Subcutaneous abdominal adipose tissue (tissue), 5 donors: ENCODE results near the gene KCNQ1.

ENCODE experiments used
- H3K27ac ChIP-seq: one replicate; pipeline ENCODE4 v1.7.0; 2013; ENCODE audit warnings: low read depth, mild to moderate bottlenecking, inconsistent platforms, low read length, moderate library complexity
- H3K27me3 ChIP-seq, 5 donors: one replicate each; pipeline ENCODE4 v1.7.0; 2013; ENCODE audit warnings: low read length in 5 of 5, inconsistent platforms in 1 of 5; ENCODE audit not compliant: control insufficient read depth in 5 of 5, insufficient read depth in 4 of 5
- H3K36me3 ChIP-seq, 5 donors: one replicate each; pipeline ENCODE4 v1.7.0; 2013; ENCODE audit warnings: low read length in 5 of 5; ENCODE audit not compliant: control insufficient read depth in 5 of 5, insufficient read depth in 5 of 5
- H3K4me1 ChIP-seq, 5 donors: one replicate each; pipeline ENCODE4 v1.7.0; 2013; ENCODE audit warnings: low read length in 5 of 5, mild to moderate bottlenecking in 3 of 5, moderate library complexity in 1 of 5; ENCODE audit not compliant: control insufficient read depth in 5 of 5, insufficient read depth in 5 of 5
- H3K4me3 ChIP-seq, 5 donors: one replicate each; pipeline ENCODE4 v1.7.0; 2013; ENCODE audit warnings: low read length in 5 of 5, low read depth in 1 of 5
- H3K9ac ChIP-seq, 5 donors: one replicate each; pipeline ENCODE4 v1.7.0; 2013; ENCODE audit warnings: low read length in 5 of 5, mild to moderate bottlenecking in 4 of 5, moderate library complexity in 3 of 5
- H3K9me3 ChIP-seq, 5 donors: one replicate each; pipeline ENCODE4 v1.7.0; 2013; ENCODE audit warnings: low read length in 5 of 5; ENCODE audit not compliant: control insufficient read depth in 5 of 5
- donor health status: healthy.
- donor health status: healthy.
- donor health status: healthy.
- donor health status: healthy.
- donor health status: healthy.

The KCNQ1 gene

DNA sequence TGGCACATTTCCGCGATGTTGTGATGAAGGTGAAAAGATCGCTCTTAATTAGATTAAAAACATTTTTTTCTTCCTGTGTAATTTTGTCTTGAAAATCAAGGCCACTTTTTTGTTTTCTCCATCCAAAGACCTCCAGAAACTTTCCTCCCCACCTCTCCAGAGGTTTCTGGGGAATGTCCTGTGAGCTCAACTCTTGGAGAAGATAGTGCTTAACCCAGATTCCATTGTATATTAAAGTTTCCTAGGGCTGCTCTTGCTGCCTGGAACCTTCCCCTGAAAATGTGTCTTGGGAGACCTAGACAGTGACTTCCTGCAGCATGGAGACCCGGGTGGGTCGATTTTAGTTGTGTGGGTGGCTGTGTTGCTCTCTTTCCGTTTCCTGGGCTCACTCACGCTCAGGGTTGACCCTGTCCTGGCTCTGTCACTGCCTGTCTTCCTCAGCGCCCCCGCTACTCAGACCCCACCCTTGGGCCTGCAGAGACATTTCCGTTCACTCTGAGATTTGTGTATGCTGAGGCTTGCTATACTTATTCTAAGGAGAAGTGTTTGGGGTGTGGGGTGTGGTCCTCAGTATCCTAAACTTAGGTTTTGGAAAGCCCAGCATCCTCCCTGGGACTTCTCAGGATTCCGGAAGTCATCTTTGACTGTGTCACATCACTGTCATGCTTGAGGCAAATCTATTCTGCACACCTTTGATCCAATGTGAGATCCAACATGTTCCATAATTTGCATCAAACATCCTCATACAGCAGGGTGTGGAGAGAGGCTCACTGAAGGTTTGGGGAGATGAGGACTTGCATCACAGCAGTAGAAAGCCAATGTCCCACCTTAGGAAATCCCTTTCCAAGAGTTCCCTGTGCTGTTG is 207.8 kb downstream of the KCNQ1 start:
- Histone ChIP-seq H3K4me1 (peaks cover 0 to 12% (median 8%) of the 10 kb centered on the region in 5 donors), H3K9me3 (peaks cover 20 to 80% (median 65%) of the 10 kb centered on the region in 5 donors), H3K27me3 (no peaks in the 10 kb centered on the region), H3K9ac (no peak overlapping the region), H3K4me3 (peak overlapping the region in 3 of 5 donors; percentile 40 to 49 (median 40)), H3K36me3 (no peaks in the 10 kb centered on the region), H3K27ac (no peak overlapping the region)

DNA sequence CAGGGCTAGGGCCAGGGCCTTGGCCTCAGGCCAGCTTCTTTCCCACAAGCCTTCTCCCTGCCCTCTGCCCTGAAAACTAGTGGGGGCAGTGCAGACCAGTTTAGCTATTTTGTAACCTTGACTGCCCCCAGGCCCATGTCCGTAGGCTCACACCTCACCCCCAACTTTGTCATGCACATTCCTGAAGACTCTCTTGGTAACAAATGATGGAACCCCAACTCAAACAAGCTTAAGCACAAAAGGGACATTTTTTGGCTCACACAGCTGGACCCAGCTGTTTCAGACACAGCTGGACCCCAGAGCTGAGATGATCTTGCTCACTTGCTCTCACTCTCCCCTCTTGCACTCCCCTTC is 208.4 kb downstream of the KCNQ1 start:
- H3K27ac ChIP-seq, result no peak overlapping the region
- peaks cover 22 to 82% (median 65%) of the 10 kb centered on the region in 5 donors for H3K9me3 ChIP-seq

DNA sequence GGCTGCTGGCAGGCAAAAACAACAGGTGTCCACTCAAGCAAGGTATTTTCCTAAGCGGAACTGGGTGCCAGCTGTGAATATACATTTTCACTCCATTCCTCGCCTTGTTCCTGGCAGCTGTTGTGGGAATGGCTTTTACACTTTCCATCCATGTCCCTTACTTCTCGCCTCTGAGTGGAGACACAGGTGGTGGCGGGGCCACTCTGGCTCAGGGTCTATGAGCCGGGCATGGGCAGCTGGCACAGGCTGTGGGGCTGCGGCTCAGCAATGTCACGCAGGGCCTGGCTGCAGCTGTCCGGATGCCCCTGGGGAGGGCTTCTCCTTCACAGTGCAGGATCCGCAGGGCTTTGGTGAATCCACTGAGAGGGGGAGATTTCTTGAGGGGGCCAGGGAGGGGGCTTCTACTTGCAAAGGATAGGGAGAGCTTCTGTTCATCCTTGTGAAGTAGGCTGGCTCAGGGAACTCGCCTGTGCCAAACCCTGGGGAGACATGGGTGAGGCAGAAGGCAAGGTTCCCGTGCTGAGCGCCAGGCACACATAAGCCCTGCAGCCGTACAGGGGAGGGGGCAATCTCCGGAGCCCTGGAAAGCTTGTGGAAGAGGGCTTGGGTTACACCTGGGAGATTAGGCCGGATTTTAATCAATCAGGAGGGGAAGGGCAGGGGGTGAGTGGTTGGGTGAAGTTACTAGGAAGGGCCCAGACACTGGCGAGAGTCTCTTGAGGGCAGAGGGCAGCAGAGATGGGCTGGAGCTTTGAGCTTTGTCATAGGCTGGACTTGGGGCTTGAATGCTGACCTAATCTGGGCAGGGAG is 209.3 kb downstream of the KCNQ1 start:
- Histone ChIP-seq H3K36me3 (peaks cover 0 to 2% (median 0%) of the 10 kb centered on the region in 5 donors), H3K9ac (no peak overlapping the region), H3K4me1 (peaks cover 0 to 12% (median 8%) of the 10 kb centered on the region in 5 donors), H3K9me3 (peaks cover 16 to 77% (median 69%) of the 10 kb centered on the region in 5 donors), H3K4me3 (no peak overlapping the region), H3K27ac (no peak overlapping the region), H3K27me3 (no peaks in the 10 kb centered on the region)

More for the DNA sequence above, 208.4 kb downstream of the KCNQ1 start:
- H3K27me3 ChIP-seq, result no peaks in the 10 kb centered on the region
- H3K4me3 ChIP-seq, result peak overlapping the region in 3 of 5 donors; percentile 40 to 49 (median 40)
- peaks cover 0 to 12% (median 8%) of the 10 kb centered on the region in 5 donors for H3K4me1 ChIP-seq
- no peak overlapping the region for H3K9ac ChIP-seq
- no peaks in the 10 kb centered on the region for H3K36me3 ChIP-seq

GRCh38 chr11:2655016-2655719 is 210.4 kb downstream of the KCNQ1 start:
- H3K9me3 ChIP-seq, result peaks cover 10 to 72% (median 61%) of the 10 kb centered on the region in 5 donors

GRCh38 chr11:2655834-2656622 is 211.2 kb downstream of the KCNQ1 start:
- Histone ChIP-seq H3K36me3 (peaks cover 0 to 2% (median 0%) of the 10 kb centered on the region in 5 donors), H3K9me3 (peaks cover 11 to 72% (median 61%) of the 10 kb centered on the region in 5 donors), H3K27me3 (no peaks in the 10 kb centered on the region), H3K4me1 (peaks cover 0 to 12% (median 8%) of the 10 kb centered on the region in 5 donors), H3K4me3 (peak overlapping the region in 1 of 5 donors; percentile 8), H3K9ac (no peak overlapping the region), H3K27ac (no peak overlapping the region)

More at GRCh38 chr11:2655016-2655719, 210.4 kb downstream of the KCNQ1 start:
- H3K4me3 ChIP-seq, result no peak overlapping the region
- H3K9ac ChIP-seq, result no peak overlapping the region
- peaks cover 0 to 2% (median 0%) of the 10 kb centered on the region in 5 donors for H3K36me3 ChIP-seq
- H3K27me3 ChIP-seq, result no peaks in the 10 kb centered on the region
- H3K27ac ChIP-seq, result no peak overlapping the region
- H3K4me1 ChIP-seq, result peaks cover 0 to 12% (median 8%) of the 10 kb centered on the region in 5 donors

GRCh38 chr11:2656859-2657258 is 212.1 kb downstream of the KCNQ1 start:
- H3K4me3 ChIP-seq, result peak overlapping the region in 1 of 5 donors; percentile 0
- H3K9ac ChIP-seq, result no peak overlapping the region
- H3K27ac ChIP-seq, result no peak overlapping the region
- peaks cover 0 to 2% (median under 1%) of the 10 kb centered on the region in 5 donors for H3K36me3 ChIP-seq
- peaks cover 0 to 12% (median 8%) of the 10 kb centered on the region in 5 donors for H3K4me1 ChIP-seq
- H3K9me3 ChIP-seq, result peaks cover 14 to 74% (median 60%) of the 10 kb centered on the region in 5 donors
- H3K27me3 ChIP-seq, result no peaks in the 10 kb centered on the region

DNA sequence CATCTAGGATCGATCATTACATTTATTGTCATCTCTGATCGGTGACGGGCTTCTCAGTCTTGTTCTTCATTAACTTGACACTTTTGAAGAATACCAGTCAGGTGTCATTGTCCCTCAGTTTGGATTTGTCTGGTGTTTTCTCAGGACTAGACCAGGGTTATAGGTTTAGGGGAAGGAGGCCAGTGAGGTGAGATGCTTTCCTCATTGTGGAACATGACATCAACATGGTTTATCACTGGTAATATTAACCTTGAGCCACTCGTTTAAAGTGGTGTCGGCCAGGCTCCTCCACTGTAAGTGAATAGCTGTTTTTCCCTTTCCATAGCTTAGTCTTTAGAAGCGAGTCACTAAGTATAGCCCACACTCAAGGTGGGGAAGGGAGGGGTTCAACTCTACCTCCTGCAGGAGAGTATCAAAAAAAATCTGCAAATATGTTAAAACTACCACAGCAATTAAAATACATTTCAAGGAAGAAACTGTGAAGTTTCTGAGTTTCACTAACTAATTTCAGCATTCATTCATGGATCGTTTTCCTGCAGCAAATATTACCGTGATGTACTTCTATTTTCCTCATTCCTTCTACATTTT is 213.0 kb downstream of the KCNQ1 start:
- H3K9me3 ChIP-seq, result peaks cover 14 to 70% (median 57%) of the 10 kb centered on the region in 5 donors

DNA sequence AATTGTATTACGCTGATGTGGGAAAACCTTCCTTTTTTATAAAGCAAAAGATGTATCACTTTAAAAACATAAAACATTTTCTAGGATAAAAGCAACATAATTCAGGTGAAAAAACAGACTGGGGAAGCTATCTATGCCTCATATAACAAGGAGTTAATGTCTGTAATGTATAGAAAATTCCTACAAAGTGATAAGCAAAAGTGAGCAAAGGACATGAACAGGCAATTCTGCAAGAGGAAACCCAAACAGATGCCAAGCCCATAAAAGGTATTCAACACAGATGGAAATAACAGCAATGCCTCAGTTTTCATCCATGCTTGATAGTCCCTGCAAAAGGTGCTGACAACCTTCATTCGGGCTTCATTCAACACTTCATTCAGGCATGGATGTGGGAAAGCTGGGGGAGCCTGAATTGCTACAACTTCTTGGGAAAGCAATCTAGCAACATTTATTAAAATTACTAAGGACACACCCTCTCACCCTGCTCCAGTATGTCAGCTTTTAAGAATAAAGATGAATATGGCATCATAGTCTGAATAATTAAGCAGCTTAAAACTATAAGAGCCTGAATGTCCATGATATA is 215.6 kb downstream of the KCNQ1 start:
- peaks cover 0 to 21% (median 10%) of the 10 kb centered on the region in 5 donors for H3K36me3 ChIP-seq
- peaks cover 12 to 51% (median 36%) of the 10 kb centered on the region in 5 donors for H3K9me3 ChIP-seq
- H3K27ac ChIP-seq, result no peak overlapping the region
- H3K4me1 ChIP-seq, result peaks cover 0 to 3% (median 0%) of the 10 kb centered on the region in 5 donors
- H3K9ac ChIP-seq, result no peak overlapping the region
- no peaks in the 10 kb centered on the region for H3K27me3 ChIP-seq
- H3K4me3 ChIP-seq, result peak overlapping the region in 1 of 5 donors; percentile 13

More for the DNA sequence above, 213.0 kb downstream of the KCNQ1 start:
- Histone ChIP-seq H3K9ac (no peak overlapping the region), H3K4me3 (peak overlapping the region in 1 of 5 donors; percentile 10), H3K36me3 (peaks cover 0 to 4% (median 2%) of the 10 kb centered on the region in 5 donors), H3K4me1 (peaks cover 0 to 11% (median 6%) of the 10 kb centered on the region in 5 donors), H3K27ac (no peak overlapping the region), H3K27me3 (no peaks in the 10 kb centered on the region)
